CD8-positive, alpha-beta memory T cell (primary cell): ENCODE measurements around the gene GCN1. TPM values are rescaled to one million over a fixed set of nuclear protein-coding genes. Genes with fewer than 3 reads are reported as not detected.

Source experiments
- CTCF ChIA-PET: fragments of 350-600 bp; sonication (Branson Sonifier 250); formaldehyde crosslinking; loops from one replicate; lab custom pipeline; 2021; ENCODE audit warnings: antibody characterized with exemption; lab: Charles Lee
- POLR2A ChIA-PET: fragments of 350-600 bp; sonication (Branson Sonifier 250); formaldehyde crosslinking; loops from one replicate; lab custom pipeline; 2021; ENCODE audit warnings: antibody characterized with exemption; lab: Charles Lee
- DNase-seq, 5 donors: peaks; one replicate each; pipeline versions ENCODE4 v3.0.0 to v3.0.0-alpha.2; 2020 to 2022; ENCODE audit warnings: mixed read lengths in 1 of 5
- H3K27ac ChIP-seq: one replicate; pipeline ENCODE4 v1.7.0; 2013; ENCODE audit warnings: low read depth, mild to moderate bottlenecking, low read length, moderate library complexity
- H3K27me3 ChIP-seq: 2 replicates; pipeline ENCODE4 v1.7.0; 2013; ENCODE audit warnings: low read length, mild to moderate bottlenecking; ENCODE audit not compliant: insufficient read depth, poor library complexity, severe bottlenecking
- H3K36me3 ChIP-seq: 2 replicates; pipeline ENCODE4 v1.7.0; 2013; ENCODE audit warnings: mild to moderate bottlenecking, low read length, moderate library complexity; ENCODE audit not compliant: insufficient read depth
- H3K4me1 ChIP-seq: 2 replicates; pipeline ENCODE4 v1.7.0; 2013; ENCODE audit warnings: mild to moderate bottlenecking, low read length, moderate library complexity; ENCODE audit not compliant: insufficient read depth
- H3K4me3 ChIP-seq: 2 replicates; pipeline ENCODE4 v1.7.0; 2013; ENCODE audit warnings: mild to moderate bottlenecking, low read length
- H3K9me3 ChIP-seq: 2 replicates; pipeline ENCODE4 v1.7.0; 2013; ENCODE audit warnings: mild to moderate bottlenecking, low read length
- H3K27ac Mint-ChIP-seq, 8 donors: one replicate each; pipeline ENCODE4 v1.8.0; 2020 to 2021; ENCODE audit warnings: mixed read lengths in 8 of 8, mild to moderate bottlenecking in 6 of 8, inconsistent platforms in 3 of 8, moderate library complexity in 3 of 8
- H3K27me3 Mint-ChIP-seq, 2 donors: one replicate each; pipeline ENCODE4 v1.8.0; 2020 to 2021; ENCODE audit warnings: mixed read lengths in 2 of 2, mild to moderate bottlenecking in 1 of 2, moderate library complexity in 1 of 2
- H3K36me3 Mint-ChIP-seq, 3 donors: one replicate each; pipeline ENCODE4 v1.8.0; 2020 to 2021; ENCODE audit warnings: mixed read lengths in 3 of 3, inconsistent platforms in 1 of 3, mild to moderate bottlenecking in 1 of 3
- H3K4me1 Mint-ChIP-seq, 3 donors: one replicate each; pipeline ENCODE4 v1.8.0; 2020 to 2021; ENCODE audit warnings: mixed read lengths in 3 of 3, inconsistent platforms in 1 of 3, mild to moderate bottlenecking in 1 of 3
- H3K4me3 Mint-ChIP-seq, 7 donors: one replicate each; pipeline ENCODE4 v1.8.0; 2020 to 2021; ENCODE audit warnings: mixed read lengths in 7 of 7, mild to moderate bottlenecking in 6 of 7, moderate library complexity in 4 of 7, inconsistent platforms in 2 of 7
- H3K9me3 Mint-ChIP-seq, 5 donors: one replicate each; pipeline ENCODE4 v1.8.0; 2020 to 2022; ENCODE audit warnings: mixed read lengths in 5 of 5, mild to moderate bottlenecking in 3 of 5, moderate library complexity in 2 of 5, inconsistent platforms in 1 of 5
- polyA plus RNA-seq: library from polyadenylated mRNA; unstranded; fragments of 300-500 nt; fragmentation: Illumina TruSeq; gene quantifications from one replicate; pipeline ENCODE4 v1.2.3, GENCODE V29; 2021
- total RNA-seq, 2 experiments: library from RNA; stranded (reverse); gene quantifications; one replicate each; pipeline ENCODE4 v1.2.3, GENCODE V29; 2021

Gene GCN1
- total and polyA plus RNA-seq, 3 experiments from 2014 or later = 30.0 to 157 (median 150) TPM

DNA sequence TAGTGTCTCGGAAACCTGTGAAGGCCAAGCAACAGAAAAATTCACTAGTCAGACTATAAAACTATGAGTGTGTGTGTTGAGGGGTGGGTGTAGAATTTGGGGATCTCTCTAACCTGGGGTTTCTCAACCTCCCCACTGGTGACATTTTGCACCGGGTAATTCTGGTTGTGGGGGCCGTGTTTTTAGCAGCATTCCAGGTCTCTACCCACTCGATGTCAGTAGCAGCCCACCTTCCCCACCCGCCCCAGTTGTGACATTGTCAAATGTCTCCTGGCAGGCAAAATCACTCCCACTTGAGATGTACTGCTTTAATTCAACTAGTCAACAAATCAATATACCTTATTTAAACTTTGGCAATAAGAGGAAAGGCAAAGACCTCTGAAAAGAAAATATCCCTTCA lies 4.1 kb downstream of the GCN1 start:
- CTCF ChIA-PET = no interaction called here
- H3K4me3 Mint-ChIP-seq = peak overlapping the region in 1 of 7 donors; percentile 50
- H3K36me3 Mint-ChIP-seq = peaks cover 4 to 65% (median 7%) of the 10 kb centered on the region in 3 donors
- H3K27ac Mint-ChIP-seq = peak overlapping the region in 2 of 8 donors; percentile 6 to 54
- peaks cover 19 to 42% (median 40%) of the 10 kb centered on the region in 3 donors for H3K4me1 Mint-ChIP-seq
- no peaks in the 10 kb centered on the region for H3K27me3 ChIP-seq
- H3K36me3 ChIP-seq = peaks cover 33% of the 10 kb centered on the region
- no peaks in the 10 kb centered on the region for H3K9me3 Mint-ChIP-seq
- no peaks in the 10 kb centered on the region for H3K9me3 ChIP-seq
- DNase-seq = no peak
- peaks cover 23% of the 10 kb centered on the region for H3K4me1 ChIP-seq
- H3K27ac ChIP-seq = no peak overlapping the region
- POLR2A ChIA-PET = no interaction called here
- H3K27me3 Mint-ChIP-seq = no peaks in the 10 kb centered on the region
- H3K4me3 ChIP-seq = no peak overlapping the region

DNA sequence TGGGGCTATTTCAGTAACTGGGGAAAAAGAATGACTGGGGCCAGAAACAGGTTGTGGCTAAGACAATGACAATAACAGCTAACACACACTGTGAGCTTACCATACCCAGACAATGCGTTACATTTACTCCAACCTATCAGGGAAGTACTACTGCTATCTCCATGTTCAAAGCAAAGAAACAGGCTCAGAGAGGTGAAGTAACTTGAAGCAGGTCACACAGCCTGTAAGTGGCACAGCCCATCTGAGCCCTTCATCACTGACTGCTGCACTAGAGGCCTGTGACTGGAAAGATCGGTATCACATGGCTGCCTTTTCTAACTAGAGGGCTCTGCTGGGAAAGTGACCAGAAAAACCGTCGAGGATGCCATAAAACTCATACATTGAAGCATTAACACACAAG lies 7.9 kb downstream of the GCN1 start:
- no peak for DNase-seq
- H3K27me3 ChIP-seq = no peaks in the 10 kb centered on the region
- ChIA-PET POLR2A (interaction anchor here (1.0 kb wide), 1 partner anchor 14 kb away, joined by 3 read pairs; the partner anchor contains the start of gene RPLP0), CTCF (interaction anchor here (1.3 kb wide), 1 partner anchor 15 kb away, joined by 3 read pairs; no protein-coding TSS in a partner anchor)
- H3K9me3 ChIP-seq = no peaks in the 10 kb centered on the region
- H3K4me1 Mint-ChIP-seq = peaks cover 12 to 37% (median 33%) of the 10 kb centered on the region in 3 donors
- H3K36me3 Mint-ChIP-seq = peaks cover 15 to 86% (median 16%) of the 10 kb centered on the region in 3 donors
- H3K27ac Mint-ChIP-seq = peak overlapping the region in 2 of 8 donors; percentile 8 to 15
- H3K27ac ChIP-seq = no peak overlapping the region
- no peaks in the 10 kb centered on the region for H3K9me3 Mint-ChIP-seq
- no peaks in the 10 kb centered on the region for H3K4me1 ChIP-seq
- H3K4me3 ChIP-seq = no peak overlapping the region
- peaks cover 64% of the 10 kb centered on the region for H3K36me3 ChIP-seq
- no peaks in the 10 kb centered on the region for H3K27me3 Mint-ChIP-seq
- no peak overlapping the region for H3K4me3 Mint-ChIP-seq

DNA sequence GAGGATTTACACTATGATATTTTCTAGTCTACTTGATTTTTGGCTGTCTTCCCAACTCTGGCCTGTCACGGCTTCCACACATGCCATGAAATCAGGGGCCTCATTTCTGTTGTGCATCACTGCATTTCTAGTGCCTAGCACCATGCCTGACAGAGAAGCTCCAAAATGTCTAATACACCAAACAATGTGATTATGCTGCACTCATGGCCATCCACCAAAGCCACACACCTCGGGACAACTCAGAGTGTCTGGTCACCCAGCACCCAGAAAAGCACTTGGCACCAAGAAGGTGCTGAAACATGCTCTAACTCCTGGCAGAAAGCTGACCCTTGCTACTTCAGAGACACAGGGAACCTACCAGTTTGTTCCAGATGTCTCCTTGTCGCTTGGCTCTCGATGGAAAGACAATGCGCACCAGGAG lies 11.3 kb downstream of the GCN1 start:
- Histone ChIP-seq H3K27me3 (no peaks in the 10 kb centered on the region), H3K4me3 (no peak overlapping the region), H3K9me3 (no peaks in the 10 kb centered on the region), H3K4me1 (no peaks in the 10 kb centered on the region), H3K36me3 (peaks cover 65% of the 10 kb centered on the region), H3K27ac (no peak overlapping the region)
- Mint-ChIP-seq H3K27me3 (no peaks in the 10 kb centered on the region), H3K27ac (peak overlapping the region in 1 of 8 donors; percentile 47), H3K36me3 (peaks cover 18 to 80% (median 20%) of the 10 kb centered on the region in 3 donors), H3K4me1 (peaks cover 11 to 25% (median 20%) of the 10 kb centered on the region in 3 donors), H3K9me3 (no peaks in the 10 kb centered on the region), H3K4me3 (no peak overlapping the region)
- no peak for DNase-seq
- ChIA-PET POLR2A (no interaction called here), CTCF (no interaction called here)

DNA sequence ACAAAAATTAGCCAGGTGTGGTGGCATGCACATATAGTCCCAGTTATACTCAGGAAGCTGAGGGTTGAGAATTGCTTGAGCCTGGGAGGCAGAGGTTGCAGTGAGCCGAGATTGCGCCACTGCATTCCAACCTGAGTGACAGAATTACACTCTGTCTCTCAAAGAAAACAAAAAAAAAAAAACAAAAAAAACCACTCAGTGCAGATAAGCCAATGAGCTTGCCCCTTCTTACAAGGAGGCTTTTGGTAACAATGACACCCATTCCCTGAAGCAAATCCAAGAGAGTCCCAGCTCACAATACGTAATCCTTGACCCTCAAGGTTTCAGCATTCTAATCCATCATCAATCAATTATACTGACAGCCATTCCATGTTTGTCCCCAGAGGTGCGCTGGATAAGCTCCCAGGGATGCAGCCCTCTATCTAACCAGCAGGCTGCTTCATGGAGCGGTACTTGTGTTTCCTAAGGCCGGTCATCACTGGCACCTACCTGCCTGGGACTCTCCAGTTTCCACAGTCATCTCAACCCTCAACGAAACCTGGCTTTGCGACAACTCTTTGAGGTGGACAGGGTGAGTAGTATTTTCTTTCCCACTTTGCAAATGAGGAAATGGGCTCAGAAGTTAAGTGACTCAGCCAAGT lies 12.4 kb downstream of the GCN1 start:
- H3K27me3 Mint-ChIP-seq = no peaks in the 10 kb centered on the region
- Histone ChIP-seq H3K9me3 (no peaks in the 10 kb centered on the region), H3K4me1 (no peaks in the 10 kb centered on the region), H3K4me3 (no peak overlapping the region), H3K27ac (no peak overlapping the region), H3K27me3 (no peaks in the 10 kb centered on the region), H3K36me3 (peaks cover 68% of the 10 kb centered on the region)
- peaks cover 23 to 85% (median 26%) of the 10 kb centered on the region in 3 donors for H3K36me3 Mint-ChIP-seq
- ChIA-PET CTCF (interaction anchor here (0.7 kb wide), 1 partner anchor 190 kb away, joined by 3 read pairs; no protein-coding TSS in a partner anchor), POLR2A (interaction anchor here (0.8 kb wide), 1 partner anchor 19 kb away, joined by 3 read pairs; the partner anchor contains the start of gene RPLP0)
- no peak for DNase-seq
- peak overlapping the region in 1 of 8 donors; percentile 23 for H3K27ac Mint-ChIP-seq
- no peaks in the 10 kb centered on the region for H3K9me3 Mint-ChIP-seq
- H3K4me1 Mint-ChIP-seq = peaks cover 11 to 25% (median 20%) of the 10 kb centered on the region in 3 donors
- no peak overlapping the region for H3K4me3 Mint-ChIP-seq

DNA sequence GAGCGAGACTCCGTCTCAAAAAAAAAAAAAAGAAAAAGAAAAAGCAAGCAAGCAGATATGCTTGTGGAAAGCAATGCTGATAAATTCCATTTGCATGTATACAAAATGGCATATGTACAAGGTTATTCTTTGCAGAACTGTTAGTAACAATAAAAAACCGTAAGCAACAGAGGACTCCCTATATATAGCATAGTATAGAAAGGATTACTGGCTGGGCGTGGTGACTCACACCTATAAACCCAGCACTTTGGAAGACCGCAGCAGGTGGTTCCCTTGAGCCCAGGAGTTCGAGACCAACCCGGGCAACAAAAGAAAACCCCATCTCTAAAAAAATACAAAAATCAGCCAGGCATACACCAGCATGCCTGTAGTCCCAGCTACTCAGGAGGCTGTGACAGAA lies 13.5 kb downstream of the GCN1 start:
- ChIA-PET POLR2A (no interaction called here), CTCF (no interaction called here)
- Histone ChIP-seq H3K4me3 (no peak overlapping the region), H3K27me3 (no peaks in the 10 kb centered on the region), H3K4me1 (no peaks in the 10 kb centered on the region), H3K36me3 (peaks cover 68% of the 10 kb centered on the region), H3K27ac (no peak overlapping the region), H3K9me3 (no peaks in the 10 kb centered on the region)
- Mint-ChIP-seq H3K9me3 (no peaks in the 10 kb centered on the region), H3K27ac (no peak overlapping the region), H3K27me3 (no peaks in the 10 kb centered on the region), H3K4me1 (peaks cover 10 to 18% (median 12%) of the 10 kb centered on the region in 3 donors), H3K4me3 (no peak overlapping the region), H3K36me3 (peaks cover 21 to 85% (median 22%) of the 10 kb centered on the region in 3 donors)
- no peak for DNase-seq

DNA sequence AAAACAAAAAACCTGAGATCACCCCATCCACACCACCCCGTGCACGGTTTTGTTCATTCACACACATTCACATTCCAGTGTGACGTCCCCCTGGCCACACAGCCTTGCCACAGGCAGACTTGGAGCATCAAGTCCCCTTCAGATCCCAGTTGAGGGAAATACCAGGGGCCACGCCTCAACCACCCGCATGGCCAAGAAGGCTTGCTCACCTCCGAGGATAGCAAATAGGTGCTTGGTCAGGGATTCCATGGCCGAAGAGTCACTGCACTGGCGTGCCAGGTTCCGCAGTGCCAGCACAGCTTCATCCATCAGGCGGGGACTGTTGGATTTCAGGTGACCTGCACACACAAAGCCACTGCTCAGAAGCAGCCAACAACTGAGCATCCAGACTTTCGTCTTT lies 19.0 kb downstream of the GCN1 start:
- no peak overlapping the region for H3K4me3 Mint-ChIP-seq
- no peak for DNase-seq
- H3K27ac Mint-ChIP-seq = peak overlapping the region in 1 of 8 donors; percentile 77
- CTCF ChIA-PET = interaction anchor here (1.0 kb wide), 1 partner anchor 26 kb away, joined by 3 read pairs; no protein-coding TSS in a partner anchor
- Histone ChIP-seq H3K4me1 (no peaks in the 10 kb centered on the region), H3K27me3 (no peaks in the 10 kb centered on the region), H3K9me3 (no peaks in the 10 kb centered on the region), H3K36me3 (peaks cover 58% of the 10 kb centered on the region), H3K4me3 (no peak overlapping the region), H3K27ac (no peak overlapping the region)
- POLR2A ChIA-PET = no interaction called here
- H3K4me1 Mint-ChIP-seq = no peaks in the 10 kb centered on the region
- peaks cover 15 to 88% (median 25%) of the 10 kb centered on the region in 3 donors for H3K36me3 Mint-ChIP-seq
- H3K9me3 Mint-ChIP-seq = no peaks in the 10 kb centered on the region
- H3K27me3 Mint-ChIP-seq = no peaks in the 10 kb centered on the region

DNA sequence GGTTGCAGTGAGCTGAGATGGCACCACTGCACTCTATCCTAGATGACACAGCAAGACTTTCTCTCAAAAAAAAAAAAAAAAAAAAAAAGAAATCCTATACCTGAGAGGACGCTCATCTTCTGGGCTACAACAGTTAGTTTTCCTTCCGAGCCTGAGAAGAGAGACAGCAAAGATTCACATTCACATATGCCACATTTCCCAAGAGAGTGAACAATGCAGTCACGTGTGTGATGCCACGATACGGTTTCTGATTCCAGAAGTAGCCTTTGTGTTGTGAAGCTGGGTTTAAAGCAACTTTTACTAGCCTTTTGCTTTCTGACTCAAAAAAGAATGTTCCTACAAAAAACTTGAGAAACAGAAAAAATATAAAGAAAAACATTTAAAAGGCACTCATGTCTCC lies 19.5 kb downstream of the GCN1 start:
- H3K27ac Mint-ChIP-seq = no peak overlapping the region
- no peaks in the 10 kb centered on the region for H3K27me3 Mint-ChIP-seq
- Histone ChIP-seq H3K4me3 (no peak overlapping the region), H3K27me3 (no peaks in the 10 kb centered on the region), H3K4me1 (no peaks in the 10 kb centered on the region), H3K36me3 (peaks cover 63% of the 10 kb centered on the region), H3K27ac (no peak overlapping the region), H3K9me3 (no peaks in the 10 kb centered on the region)
- no peaks in the 10 kb centered on the region for H3K9me3 Mint-ChIP-seq
- DNase-seq = no peak
- CTCF ChIA-PET = interaction anchor here (0.6 to 1.0 kb wide), 2 partner anchors 26 to 109 kb away, joined by 3 read pairs; no protein-coding TSS in a partner anchor
- H3K36me3 Mint-ChIP-seq = peaks cover 15 to 89% (median 25%) of the 10 kb centered on the region in 3 donors
- H3K4me1 Mint-ChIP-seq = no peaks in the 10 kb centered on the region
- POLR2A ChIA-PET = no interaction called here
- no peak overlapping the region for H3K4me3 Mint-ChIP-seq

DNA sequence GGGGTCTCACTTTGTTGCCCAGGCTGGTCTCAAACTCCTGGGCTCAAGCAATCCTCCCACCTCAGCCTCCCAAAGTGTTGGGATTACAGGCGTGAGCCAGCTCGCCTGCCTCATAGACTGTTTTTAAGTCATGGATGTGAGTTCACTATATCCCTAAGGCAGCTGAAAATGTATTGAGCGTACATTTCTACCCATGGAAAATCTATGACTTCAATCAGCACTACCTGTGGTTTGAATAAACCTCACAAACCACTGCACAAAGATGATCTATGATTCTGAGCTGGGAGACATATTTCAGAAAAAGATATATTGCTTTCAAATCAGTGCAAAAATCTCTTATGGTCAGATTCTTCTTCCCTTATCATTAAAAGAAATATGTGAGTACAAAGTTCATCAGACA lies 22.5 kb downstream of the GCN1 start:
- H3K4me3 Mint-ChIP-seq = no peak overlapping the region
- H3K27me3 ChIP-seq = no peaks in the 10 kb centered on the region
- H3K4me3 ChIP-seq = no peak overlapping the region
- H3K4me1 ChIP-seq = no peaks in the 10 kb centered on the region
- H3K36me3 ChIP-seq = peaks cover 60% of the 10 kb centered on the region
- peak overlapping the region in 1 of 8 donors; percentile 12 for H3K27ac Mint-ChIP-seq
- no peaks in the 10 kb centered on the region for H3K27me3 Mint-ChIP-seq
- H3K9me3 ChIP-seq = no peaks in the 10 kb centered on the region
- peaks cover 4 to 89% (median 23%) of the 10 kb centered on the region in 3 donors for H3K36me3 Mint-ChIP-seq
- no peak for DNase-seq
- ChIA-PET CTCF (no interaction called here), POLR2A (no interaction called here)
- H3K27ac ChIP-seq = no peak overlapping the region
- no peaks in the 10 kb centered on the region for H3K4me1 Mint-ChIP-seq
- H3K9me3 Mint-ChIP-seq = no peaks in the 10 kb centered on the region
